Measurements from ENCODE around the gene CABYR. TPM values are rescaled to one million over a fixed set of nuclear protein-coding genes. Genes with fewer than 3 reads are reported as not detected.

The CABYR gene
- total RNA-seq, 4 donors from 2014 or later, result 1.1 to 1.5 TPM; not detected in 2

DNA sequence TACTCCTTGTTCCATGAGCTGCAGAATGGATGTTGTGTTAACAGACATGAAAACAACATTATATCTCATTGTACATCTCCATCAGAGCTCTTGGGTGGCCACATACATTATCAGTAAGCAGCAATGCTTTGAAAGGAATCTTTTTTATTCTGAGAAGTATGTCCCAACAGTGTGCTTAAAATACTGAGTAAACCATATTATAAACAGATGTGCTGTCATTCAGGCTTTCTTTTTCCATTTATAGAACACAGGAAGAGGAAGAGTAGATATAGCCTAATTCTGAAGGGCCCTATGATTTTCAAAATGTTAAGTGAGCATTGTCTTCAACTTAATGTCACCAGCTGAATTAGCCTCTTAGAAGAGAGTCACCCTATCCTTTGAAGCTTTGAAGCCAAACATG lies 44.3 kb upstream of the CABYR start:
- intact Hi-C loops (cut with DNase I; ENCODE audit: low total_unique reads), result no loop called here
- in situ Hi-C loops (cut with MboI; ENCODE audit: low pct_ligation_motif_present in 1 of 4, low pct_unique_long_range_greater_than_20kb in 1 of 4, low sequenced_read_pairs in 3 of 4), result no loop called here
- TF ChIP-seq POLR2A (IDR thresholded peaks at IDR 0.05), result no peak
- no peak for TF ChIP-seq EP300 (IDR thresholded peaks at IDR 0.05; ENCODE audit: low read depth)
- TF ChIP-seq, protein P1, sequence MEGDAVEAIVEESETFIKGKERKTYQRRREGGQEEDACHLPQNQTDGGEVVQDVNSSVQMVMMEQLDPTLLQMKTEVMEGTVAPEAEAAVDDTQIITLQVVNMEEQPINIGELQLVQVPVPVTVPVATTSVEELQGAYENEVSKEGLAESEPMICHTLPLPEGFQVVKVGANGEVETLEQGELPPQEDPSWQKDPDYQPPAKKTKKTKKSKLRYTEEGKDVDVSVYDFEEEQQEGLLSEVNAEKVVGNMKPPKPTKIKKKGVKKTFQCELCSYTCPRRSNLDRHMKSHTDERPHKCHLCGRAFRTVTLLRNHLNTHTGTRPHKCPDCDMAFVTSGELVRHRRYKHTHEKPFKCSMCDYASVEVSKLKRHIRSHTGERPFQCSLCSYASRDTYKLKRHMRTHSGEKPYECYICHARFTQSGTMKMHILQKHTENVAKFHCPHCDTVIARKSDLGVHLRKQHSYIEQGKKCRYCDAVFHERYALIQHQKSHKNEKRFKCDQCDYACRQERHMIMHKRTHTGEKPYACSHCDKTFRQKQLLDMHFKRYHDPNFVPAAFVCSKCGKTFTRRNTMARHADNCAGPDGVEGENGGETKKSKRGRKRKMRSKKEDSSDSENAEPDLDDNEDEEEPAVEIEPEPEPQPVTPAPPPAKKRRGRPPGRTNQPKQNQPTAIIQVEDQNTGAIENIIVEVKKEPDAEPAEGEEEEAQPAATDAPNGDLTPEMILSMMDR (IDR thresholded peaks at IDR 0.05), result no peak
- no peak for TF ChIP-seq POLR2AphosphoS5 (IDR thresholded peaks at IDR 0.05)
- no peak for DNase-seq
- Histone ChIP-seq H3K36me3 (no peaks in the 10 kb centered on the region), H3K27me3 (no peaks in the 10 kb centered on the region), H3K9me3 (peaks cover 0 to 9% of the 10 kb centered on the region in 2 donors), H3K4me3 (no peak overlapping the region), H3K27ac (no peak overlapping the region), H3K4me1 (no peaks in the 10 kb centered on the region)

DNA sequence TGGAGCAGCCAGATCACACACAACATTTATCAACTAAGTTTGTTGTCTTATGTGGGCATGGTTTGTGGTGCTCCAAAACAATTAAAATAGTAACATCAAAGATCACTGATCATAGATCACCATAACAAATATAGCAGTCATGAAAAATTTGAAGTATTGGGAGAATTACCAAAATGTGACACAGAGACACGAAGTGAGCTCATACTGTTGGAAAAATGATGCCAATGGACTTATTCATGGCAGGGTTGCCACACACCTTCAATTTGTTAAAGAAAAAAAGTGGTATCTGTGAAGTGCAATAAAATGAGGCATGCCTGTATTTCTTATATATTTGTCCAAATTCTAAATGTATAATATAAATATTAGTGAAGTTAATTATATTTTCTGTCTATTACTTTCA lies 42.9 kb upstream of the CABYR start:
- Histone ChIP-seq H3K9me3 (peaks cover 0 to 9% of the 10 kb centered on the region in 2 donors), H3K27me3 (no peaks in the 10 kb centered on the region), H3K36me3 (no peaks in the 10 kb centered on the region), H3K27ac (no peak overlapping the region), H3K4me1 (no peaks in the 10 kb centered on the region), H3K4me3 (no peak overlapping the region)
- intact Hi-C loops (cut with DNase I; ENCODE audit: low total_unique reads) (no loop called here), in situ Hi-C loops (cut with MboI; ENCODE audit: low pct_ligation_motif_present in 1 of 4, low pct_unique_long_range_greater_than_20kb in 1 of 4, low sequenced_read_pairs in 3 of 4) (no loop called here)
- TF ChIP-seq EP300 (IDR thresholded peaks at IDR 0.05; ENCODE audit: low read depth) (no peak), POLR2A (IDR thresholded peaks at IDR 0.05) (no peak), POLR2AphosphoS5 (IDR thresholded peaks at IDR 0.05) (no peak)
- TF ChIP-seq, protein P1 (IDR thresholded peaks at IDR 0.05), result no peak
- DNase-seq, result no peak
- WGBS, 2 donors (ENCODE audit: low coverage in 1 of 2), result 80 to 85% methylated on average over 1 of the region's 1 CpG

DNA sequence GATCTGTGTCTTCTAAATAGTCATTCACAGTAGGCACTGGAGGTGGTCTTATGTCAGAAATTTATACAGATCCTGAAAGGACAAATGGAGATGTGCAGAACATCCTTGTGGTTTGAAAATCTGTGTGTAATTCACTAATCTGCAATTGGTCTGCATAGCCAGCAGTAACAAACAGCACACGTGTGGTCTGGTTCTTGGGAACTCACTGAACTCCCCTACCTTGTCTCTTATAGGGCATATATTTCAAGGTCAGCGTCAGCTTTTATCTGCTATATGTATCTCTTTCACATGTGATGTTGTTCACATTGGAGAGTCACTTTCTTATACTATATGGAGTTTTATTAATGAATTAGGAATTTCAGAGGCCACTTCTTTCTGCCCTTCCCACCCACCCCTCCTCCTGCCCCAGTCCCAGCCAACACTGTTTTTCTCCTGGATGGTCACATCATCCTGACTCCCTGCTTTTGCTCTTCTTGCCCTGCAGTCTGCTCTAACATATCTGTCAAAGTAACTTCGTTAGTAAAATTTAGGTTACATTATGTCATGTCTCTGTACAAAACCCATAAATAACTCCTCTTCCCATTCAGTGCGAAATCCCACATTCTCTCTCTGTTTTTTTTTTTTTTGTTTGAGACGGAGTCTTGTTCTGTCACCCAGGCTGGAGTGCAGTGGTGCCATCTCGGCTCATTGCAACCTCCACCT lies 35.4 kb upstream of the CABYR start:
- Histone ChIP-seq H3K4me3 (no peak overlapping the region), H3K27ac (no peak overlapping the region), H3K4me1 (no peaks in the 10 kb centered on the region), H3K27me3 (no peaks in the 10 kb centered on the region), H3K36me3 (peaks cover 0 to 4% (median 0%) of the 10 kb centered on the region in 4 donors), H3K9me3 (no peaks in the 10 kb centered on the region)
- TF ChIP-seq, protein P1 (IDR thresholded peaks at IDR 0.05), result no peak
- intact Hi-C loops (cut with DNase I; ENCODE audit: low total_unique reads) (no loop called here), in situ Hi-C loops (cut with MboI; ENCODE audit: low pct_ligation_motif_present in 1 of 4, low pct_unique_long_range_greater_than_20kb in 1 of 4, low sequenced_read_pairs in 3 of 4) (loop anchor here in 3 of 4 donors (25.0 kb wide), 2 partner anchors 291 to 466 kb away; no protein-coding TSS in a partner anchor)
- 81 to 84% methylated on average over 6 of the region's 6 CpGs for WGBS, 2 donors (ENCODE audit: low coverage in 1 of 2)
- no peak for DNase-seq

DNA sequence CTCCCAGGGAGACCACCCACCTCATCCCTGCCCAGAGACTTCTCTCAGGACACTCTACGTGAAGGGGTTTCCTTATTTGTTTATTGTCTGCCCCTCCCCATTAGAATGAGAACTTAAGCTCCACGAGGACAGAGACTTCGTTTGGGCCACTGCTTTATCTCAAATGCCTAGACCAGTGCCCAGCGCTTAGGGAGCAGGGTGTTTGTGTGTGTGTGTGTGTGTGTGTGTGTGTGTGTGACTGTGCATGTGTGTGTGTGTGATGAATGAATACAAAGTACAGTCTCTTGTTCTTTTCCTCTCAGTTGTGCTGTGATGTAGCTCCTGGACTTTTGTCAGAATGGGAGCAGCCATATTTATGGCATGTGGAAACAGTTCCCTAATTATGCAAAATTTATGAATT lies 34.4 kb upstream of the CABYR start:
- in situ Hi-C loops (cut with MboI; ENCODE audit: low pct_ligation_motif_present in 1 of 4, low pct_unique_long_range_greater_than_20kb in 1 of 4, low sequenced_read_pairs in 3 of 4) (loop anchor here in 3 of 4 donors (25.0 kb wide), 2 partner anchors 292 to 467 kb away; no protein-coding TSS in a partner anchor), intact Hi-C loops (cut with DNase I; ENCODE audit: low total_unique reads) (no loop called here)
- WGBS, 2 donors (ENCODE audit: low coverage in 1 of 2), result 72% methylated on average over 4 of the region's 4 CpGs; no CpG with 5 or more reads in 1 of the 2 donors

More for the DNA sequence above, 34.4 kb upstream of the CABYR start:
- no peaks in the 10 kb centered on the region for H3K4me1 ChIP-seq
- no peak for TF ChIP-seq EP300 (IDR thresholded peaks at IDR 0.05; ENCODE audit: low read depth)
- TF ChIP-seq, protein P1 (IDR thresholded peaks at IDR 0.05), result no peak
- H3K27ac ChIP-seq, result no peak overlapping the region
- H3K36me3 ChIP-seq, result peaks cover 0 to 4% (median 0%) of the 10 kb centered on the region in 4 donors
- no peaks in the 10 kb centered on the region for H3K9me3 ChIP-seq
- no peaks in the 10 kb centered on the region for H3K27me3 ChIP-seq
- no peak overlapping the region for H3K4me3 ChIP-seq
- no peak for DNase-seq

Measured in transverse colon (tissue), 4 donors.